KMS-11 (cell line): ENCODE data around the gene GJA4.
"Not testable (repeated sequence)": the region's sequence is repeated elsewhere in the genome, so short reads cannot be mapped to it uniquely, and the experiment has no call there.

Source experiments
- H2AFZ ChIP-seq: fragments of 200-600 bp; sonication (generic); 2 replicates; pipeline ENCODE4 v1.6.1; 2016; ENCODE audit warnings: antibody characterized with exemption, mixed run types, low read depth
- H3K27ac ChIP-seq: fragments of 200-600 bp; sonication (generic); 2 replicates; pipeline ENCODE4 v1.6.1; 2016; ENCODE audit warnings: mild to moderate bottlenecking, mixed run types
- H3K27me3 ChIP-seq: fragments of 200-600 bp; sonication (generic); 2 replicates; pipeline ENCODE4 v1.6.1; 2017; ENCODE audit warnings: mild to moderate bottlenecking, low read depth, mixed run types, moderate library complexity; ENCODE audit not compliant: insufficient read depth
- H3K36me3 ChIP-seq: fragments of 200-600 bp; sonication (generic); 2 replicates; pipeline ENCODE4 v1.6.1; 2017; ENCODE audit warnings: mild to moderate bottlenecking, mixed run types; ENCODE audit not compliant: insufficient read depth
- H3K4me1 ChIP-seq: fragments of 200-600 bp; sonication (generic); 2 replicates; pipeline ENCODE4 v1.6.1; 2016; ENCODE audit warnings: mild to moderate bottlenecking, low read depth, mixed run types; ENCODE audit not compliant: poor library complexity, severe bottlenecking
- H3K4me2 ChIP-seq: fragments of 200-600 bp; sonication (generic); 2 replicates; pipeline ENCODE4 v1.7.0; 2016; ENCODE audit warnings: mild to moderate bottlenecking, mixed run types
- H3K4me3 ChIP-seq: fragments of 200-600 bp; sonication (generic); IDR thresholded peaks from 2 replicates; pipeline ENCODE4 v1.6.1; 2017; ENCODE audit warnings: low read depth, low read length, mixed read lengths; ENCODE audit not compliant: insufficient read depth
- H3K79me2 ChIP-seq: fragments of 200-600 bp; sonication (generic); 2 replicates; pipeline ENCODE4 v1.6.1; 2016; ENCODE audit warnings: low read depth, mixed run types; ENCODE audit not compliant: insufficient read depth
- H3K9ac ChIP-seq: fragments of 200-600 bp; sonication (generic); 2 replicates; pipeline ENCODE4 v1.6.1; 2016; ENCODE audit warnings: mild to moderate bottlenecking, mixed run types
- H4K20me1 ChIP-seq: fragments of 200-600 bp; sonication (generic); 2 replicates; pipeline ENCODE4 v1.6.1; 2016; ENCODE audit warnings: mild to moderate bottlenecking, mixed run types; ENCODE audit not compliant: insufficient read depth
- TF ChIP-seq, protein P1 (sequence below): fragments of 200-600 bp; sonication (generic); conservative IDR thresholded peaks from 2 replicates; pipeline ENCODE4 v1.6.1; 2017; ENCODE audit warnings: low read depth, mild to moderate bottlenecking, antibody characterized with exemption, low read length, moderate library complexity, mixed read lengths

Gene GJA4

DNA sequence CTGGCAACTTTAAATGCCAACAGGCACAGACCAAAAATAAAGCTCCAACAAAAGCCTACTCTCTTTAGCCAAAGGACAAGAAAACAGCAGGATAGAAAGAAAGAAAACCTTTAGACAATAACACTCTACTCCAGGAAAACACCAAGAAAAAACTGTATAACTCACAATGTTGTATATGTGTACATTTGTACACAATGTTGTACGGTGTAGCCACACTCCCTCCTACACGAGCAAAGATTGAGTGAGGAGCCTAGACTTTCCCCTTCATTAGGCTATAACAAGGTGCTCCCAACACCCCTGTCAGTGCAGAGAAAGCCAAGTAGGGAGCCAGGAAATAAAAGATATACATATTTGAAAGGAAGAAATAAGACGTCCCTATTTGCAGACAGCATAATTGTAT is 24.0 kb downstream of the GJA4 start:
- no peak overlapping the region for H3K4me2 ChIP-seq
- H3K27ac ChIP-seq, result no peak overlapping the region
- H3K79me2 ChIP-seq, result no peaks in the 10 kb centered on the region
- H3K36me3 ChIP-seq, result no peaks in the 10 kb centered on the region
- H4K20me1 ChIP-seq, result no peaks in the 10 kb centered on the region
- H3K4me1 ChIP-seq, result no peaks in the 10 kb centered on the region
- no peaks in the 10 kb centered on the region for H3K27me3 ChIP-seq
- H2AFZ ChIP-seq, result no peak overlapping the region
- no peak overlapping the region for H3K9ac ChIP-seq
- TF ChIP-seq, protein P1, sequence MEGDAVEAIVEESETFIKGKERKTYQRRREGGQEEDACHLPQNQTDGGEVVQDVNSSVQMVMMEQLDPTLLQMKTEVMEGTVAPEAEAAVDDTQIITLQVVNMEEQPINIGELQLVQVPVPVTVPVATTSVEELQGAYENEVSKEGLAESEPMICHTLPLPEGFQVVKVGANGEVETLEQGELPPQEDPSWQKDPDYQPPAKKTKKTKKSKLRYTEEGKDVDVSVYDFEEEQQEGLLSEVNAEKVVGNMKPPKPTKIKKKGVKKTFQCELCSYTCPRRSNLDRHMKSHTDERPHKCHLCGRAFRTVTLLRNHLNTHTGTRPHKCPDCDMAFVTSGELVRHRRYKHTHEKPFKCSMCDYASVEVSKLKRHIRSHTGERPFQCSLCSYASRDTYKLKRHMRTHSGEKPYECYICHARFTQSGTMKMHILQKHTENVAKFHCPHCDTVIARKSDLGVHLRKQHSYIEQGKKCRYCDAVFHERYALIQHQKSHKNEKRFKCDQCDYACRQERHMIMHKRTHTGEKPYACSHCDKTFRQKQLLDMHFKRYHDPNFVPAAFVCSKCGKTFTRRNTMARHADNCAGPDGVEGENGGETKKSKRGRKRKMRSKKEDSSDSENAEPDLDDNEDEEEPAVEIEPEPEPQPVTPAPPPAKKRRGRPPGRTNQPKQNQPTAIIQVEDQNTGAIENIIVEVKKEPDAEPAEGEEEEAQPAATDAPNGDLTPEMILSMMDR, result no peak
- no peak overlapping the region for H3K4me3 ChIP-seq

DNA sequence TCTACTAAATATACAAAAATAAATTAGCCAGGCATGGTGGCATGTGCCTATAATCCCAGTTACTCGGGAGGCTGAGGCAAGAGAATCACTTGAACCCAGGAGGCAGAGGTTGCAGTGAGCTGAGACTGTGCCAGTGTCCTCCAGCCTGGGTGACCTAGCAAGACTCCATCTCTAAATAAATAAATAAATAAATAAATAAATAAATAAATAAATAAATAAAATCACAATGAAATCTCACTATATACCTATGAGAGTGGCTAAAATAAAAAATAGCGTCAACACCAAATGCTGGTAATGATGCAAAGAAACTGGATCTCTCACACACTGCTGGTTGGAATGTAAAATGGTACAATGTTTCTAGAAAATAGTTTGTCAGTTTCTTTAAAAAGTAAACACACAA is 26.1 kb downstream of the GJA4 start:
- not testable (repeated sequence) for H3K4me2 ChIP-seq, H3K79me2 ChIP-seq, H3K27ac ChIP-seq, H4K20me1 ChIP-seq, H3K27me3 ChIP-seq, H3K36me3 ChIP-seq, H3K9ac ChIP-seq, H3K4me3 ChIP-seq, H3K4me1 ChIP-seq, H2AFZ ChIP-seq

GRCh38 chr1:34822202-34822601 is 29.4 kb downstream of the GJA4 start:
- H3K4me3 ChIP-seq, result no peak overlapping the region
- no peak overlapping the region for H3K27ac ChIP-seq
- H3K4me2 ChIP-seq, result no peak overlapping the region
- H3K9ac ChIP-seq, result no peak overlapping the region
- no peaks in the 10 kb centered on the region for H3K79me2 ChIP-seq
- TF ChIP-seq, protein P1, result no peak
- H2AFZ ChIP-seq, result no peak overlapping the region
- H3K36me3 ChIP-seq, result no peaks in the 10 kb centered on the region
- no peaks in the 10 kb centered on the region for H4K20me1 ChIP-seq
- no peaks in the 10 kb centered on the region for H3K4me1 ChIP-seq
- no peaks in the 10 kb centered on the region for H3K27me3 ChIP-seq

- TF ChIP-seq, protein P1, result no peak
- Histone ChIP-seq H3K4me1 (no peaks in the 10 kb centered on the region), H3K79me2 (no peaks in the 10 kb centered on the region), H3K4me2 (no peak overlapping the region), H3K27me3 (no peaks in the 10 kb centered on the region), H3K4me3 (no peak overlapping the region), H4K20me1 (no peaks in the 10 kb centered on the region), H3K36me3 (no peaks in the 10 kb centered on the region), H3K27ac (no peak overlapping the region), H2AFZ (no peak overlapping the region), H3K9ac (no peak overlapping the region)
Observed at GRCh38 chr1:34824817-34825454, 32.1 kb downstream of the GJA4 start.

DNA sequence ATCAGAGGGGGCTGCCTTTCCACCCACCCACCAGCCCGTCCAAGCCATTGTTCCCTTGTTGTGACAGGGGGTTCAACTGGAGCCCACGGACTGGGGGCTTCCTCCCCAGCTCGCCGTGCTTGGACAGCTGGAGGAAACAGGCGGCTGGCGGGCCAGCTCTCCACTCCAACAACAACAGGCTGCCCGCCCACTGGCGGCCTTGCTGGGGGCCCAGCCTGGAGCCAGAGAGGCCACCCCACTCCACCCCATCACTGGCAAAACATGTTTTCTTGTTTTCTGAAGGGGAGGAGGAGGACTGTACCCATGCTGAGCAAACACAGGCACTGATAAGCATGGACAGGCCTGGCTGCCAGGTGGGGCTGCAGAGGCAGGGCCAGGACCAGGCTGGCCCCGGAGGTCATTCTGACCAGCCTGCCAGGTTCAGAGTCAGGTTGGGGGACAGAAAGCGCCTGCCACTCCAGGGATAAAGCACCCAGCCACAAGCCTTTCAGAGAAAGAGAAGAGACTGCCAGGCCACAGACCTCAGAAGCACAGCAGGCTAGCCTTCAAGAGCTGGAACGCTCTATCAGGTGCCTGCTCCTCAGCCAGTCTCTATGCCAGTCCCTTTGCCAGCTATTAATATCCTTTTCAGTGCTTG is 32.8 kb downstream of the GJA4 start:
- Histone ChIP-seq H4K20me1 (no peaks in the 10 kb centered on the region), H3K9ac (no peak overlapping the region), H3K79me2 (no peaks in the 10 kb centered on the region), H3K27ac (no peak overlapping the region), H3K4me2 (no peak overlapping the region), H3K4me1 (no peaks in the 10 kb centered on the region), H3K36me3 (no peaks in the 10 kb centered on the region), H3K27me3 (no peaks in the 10 kb centered on the region), H2AFZ (no peak overlapping the region), H3K4me3 (no peak overlapping the region)
- TF ChIP-seq, protein P1, result no peak
